Renal pelvis (tissue), 4 donors: ENCODE results near the gene ST14. TPM values are rescaled to one million over a fixed set of nuclear protein-coding genes. Genes with fewer than 3 reads are reported as not detected.

Experiments
- DNase-seq: peaks from one replicate; pipeline ENCODE4 v3.0.0-alpha.2; 2013
- polyA plus RNA-seq, 3 donors: library from polyadenylated mRNA; unstranded; fragments of 120-200 nt; gene quantifications; one replicate each; pipeline ENCODE4 v1.2.1, GENCODE V29; 2013; ENCODE audit not compliant: insufficient read length in 3 of 3

ST14 gene
- polyA plus RNA-seq, 3 donors = 34.2 to 39.2 (median 34.6) TPM

DNA sequence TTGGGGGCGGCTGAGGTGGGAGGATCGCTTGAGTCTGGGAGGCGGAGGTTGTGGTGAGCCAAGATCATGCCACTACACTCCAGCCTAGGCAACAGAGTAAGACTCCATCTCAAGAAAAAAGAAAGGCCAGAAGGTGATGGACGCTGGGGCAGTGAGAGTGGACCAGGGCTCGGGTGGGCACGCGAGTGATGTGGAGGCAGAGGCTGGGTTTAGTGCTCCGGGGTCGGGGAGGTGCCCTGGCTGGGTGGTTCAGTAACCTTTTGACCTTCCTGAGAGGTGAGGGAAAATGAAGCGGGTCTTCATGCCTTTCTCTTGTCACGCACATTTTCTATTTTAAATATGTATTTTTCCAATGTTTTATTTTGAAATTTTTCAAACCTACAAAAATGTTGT lies 45.1 kb downstream of the ST14 start:
- DNase-seq = no peak

DNA sequence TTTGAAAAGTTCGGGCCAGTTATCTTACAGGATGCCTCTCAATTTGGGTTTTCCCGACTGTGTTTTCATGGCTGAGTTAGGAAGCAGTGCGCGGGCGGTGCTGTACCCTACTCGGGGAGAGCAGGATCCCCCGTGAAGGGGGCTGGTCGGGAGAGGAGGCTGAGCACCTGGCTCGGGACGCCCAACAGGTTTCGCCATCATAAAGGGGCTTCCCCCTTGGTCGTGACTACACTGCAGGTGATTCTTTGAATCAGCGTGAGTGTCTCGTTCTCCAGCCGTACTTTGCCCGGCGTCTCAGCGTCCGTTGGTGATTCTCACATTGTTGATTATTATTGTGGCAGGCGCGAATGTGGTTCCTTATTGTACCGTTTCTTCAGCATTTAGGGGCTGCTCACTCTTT lies 46.6 kb downstream of the ST14 start:
- no peak for DNase-seq

- no peak for DNase-seq
Observed at GRCh38 chr11:130208241-130209127, 48.9 kb downstream of the ST14 start.

- peak; percentile 39 for DNase-seq
Observed at GRCh38 chr11:130209128-130209932, 49.7 kb downstream of the ST14 start.

DNA sequence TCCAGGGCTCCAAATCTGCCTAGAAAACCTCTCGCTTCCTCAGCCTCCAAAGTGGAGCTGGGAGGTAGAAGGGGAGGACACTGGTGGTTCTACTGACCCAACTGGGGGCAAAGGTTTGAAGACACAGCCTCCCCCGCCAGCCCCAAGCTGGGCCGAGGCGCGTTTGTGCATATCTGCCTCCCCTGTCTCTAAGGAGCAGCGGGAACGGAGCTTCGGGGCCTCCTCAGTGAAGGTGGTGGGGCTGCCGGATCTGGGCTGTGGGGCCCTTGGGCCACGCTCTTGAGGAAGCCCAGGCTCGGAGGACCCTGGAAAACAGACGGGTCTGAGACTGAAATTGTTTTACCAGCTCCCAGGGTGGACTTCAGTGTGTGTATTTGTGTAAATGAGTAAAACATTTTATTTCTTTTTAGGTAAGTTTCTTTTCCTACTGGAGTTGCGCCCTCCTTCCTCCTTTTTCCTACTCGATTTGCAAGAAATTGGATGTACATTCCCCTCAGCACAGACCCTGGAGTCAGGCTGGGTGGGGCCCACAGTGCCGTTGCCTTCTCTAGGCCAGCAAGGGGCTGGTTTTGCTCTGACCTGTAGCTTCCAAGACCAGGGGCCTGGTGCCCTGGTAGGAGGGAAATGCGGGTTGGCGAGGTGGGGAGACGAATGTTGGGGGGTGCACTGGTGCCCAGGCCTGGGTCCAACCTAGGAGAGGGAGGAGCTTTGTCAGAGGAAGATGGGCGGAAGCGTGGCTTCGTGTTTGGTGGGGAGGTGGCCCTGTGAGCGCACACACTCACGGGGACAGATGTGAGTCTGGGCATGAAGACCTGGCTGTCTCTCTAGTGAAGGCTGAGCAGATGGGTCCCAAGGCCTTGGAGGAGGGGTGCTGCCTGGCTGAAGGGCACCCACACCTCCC lies 50.6 kb downstream of the ST14 start:
- no peak for DNase-seq

GRCh38 chr11:130211144-130211543 lies 51.6 kb downstream of the ST14 start:
- DNase-seq = no peak

DNA sequence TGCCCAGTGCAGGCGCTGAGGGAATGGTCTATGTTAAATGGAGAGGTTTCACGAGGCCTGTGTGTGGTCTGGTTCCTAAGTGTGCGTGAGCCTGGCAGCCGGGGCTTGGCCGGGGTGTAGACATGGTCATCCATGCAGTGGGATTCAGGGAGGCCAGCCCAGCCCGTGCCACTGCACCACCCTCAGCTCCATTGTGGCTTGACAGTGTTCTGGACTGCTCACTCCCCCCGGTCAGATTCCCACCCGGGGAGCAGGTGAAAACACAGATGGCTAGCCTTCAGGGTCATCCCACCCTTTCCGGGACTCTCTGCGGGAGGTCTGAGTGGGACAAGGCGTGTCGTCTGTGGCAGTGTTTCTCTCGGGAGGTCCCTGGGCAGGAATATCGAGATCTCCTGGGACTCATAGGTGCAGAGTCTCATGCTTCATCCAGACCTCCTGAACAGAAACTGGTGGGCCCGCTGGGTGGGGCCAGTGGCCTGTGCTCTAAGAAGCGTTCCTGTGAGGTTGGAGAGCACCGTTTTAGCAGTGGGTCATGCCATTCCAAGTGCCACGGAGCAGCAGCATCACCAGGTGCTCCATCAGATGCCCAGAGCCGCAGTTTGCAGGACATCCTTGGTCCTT lies 52.3 kb downstream of the ST14 start:
- DNase-seq = no peak

- DNase-seq = no peak
Observed at GRCh38 chr11:130212431-130212961, 52.9 kb downstream of the ST14 start.

DNA sequence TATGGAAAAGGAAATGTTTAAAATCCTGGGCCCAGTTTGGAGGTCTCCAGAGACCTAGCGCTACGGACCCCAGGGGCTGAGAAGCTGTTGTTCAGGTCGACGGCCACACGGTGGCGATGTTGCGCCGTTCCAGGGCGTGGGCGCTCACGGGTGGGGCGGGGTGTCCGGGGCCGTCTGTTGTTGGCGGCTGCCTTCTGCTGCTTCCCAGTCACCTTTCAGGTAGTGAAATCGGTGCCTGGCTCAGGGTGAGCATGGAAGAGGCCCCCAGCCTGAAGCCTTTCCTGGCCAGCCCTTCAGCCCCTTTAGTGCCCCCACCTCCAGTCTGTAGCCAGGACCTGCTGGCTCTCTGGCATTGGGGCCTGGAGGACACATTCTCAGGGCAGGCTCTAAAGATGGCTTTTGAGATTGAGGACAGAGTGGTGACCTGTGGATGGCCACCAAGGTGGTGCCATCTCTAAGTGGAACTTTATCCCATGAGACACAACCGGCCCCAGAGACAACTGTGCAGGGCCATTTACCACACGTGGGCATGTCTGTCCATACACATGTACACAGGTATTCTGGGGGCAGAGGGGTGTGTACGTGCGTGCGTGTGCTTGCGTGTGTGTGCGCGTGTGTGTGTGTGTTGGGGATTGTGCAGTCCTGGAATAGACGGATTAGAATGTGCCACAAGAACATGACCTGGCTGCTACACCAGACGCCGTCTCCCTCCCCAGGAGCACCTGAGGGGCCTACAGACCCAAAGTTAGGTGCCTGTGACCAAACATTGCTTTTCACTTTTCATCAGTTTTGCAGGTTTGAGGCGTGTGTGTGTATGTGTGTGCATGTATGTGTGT lies 53.8 kb downstream of the ST14 start:
- DNase-seq = peak; percentile 43

GRCh38 chr11:130213979-130214281 lies 54.3 kb downstream of the ST14 start:
- no peak for DNase-seq

GRCh38 chr11:130214861-130215530 lies 55.4 kb downstream of the ST14 start:
- no peak for DNase-seq

DNA sequence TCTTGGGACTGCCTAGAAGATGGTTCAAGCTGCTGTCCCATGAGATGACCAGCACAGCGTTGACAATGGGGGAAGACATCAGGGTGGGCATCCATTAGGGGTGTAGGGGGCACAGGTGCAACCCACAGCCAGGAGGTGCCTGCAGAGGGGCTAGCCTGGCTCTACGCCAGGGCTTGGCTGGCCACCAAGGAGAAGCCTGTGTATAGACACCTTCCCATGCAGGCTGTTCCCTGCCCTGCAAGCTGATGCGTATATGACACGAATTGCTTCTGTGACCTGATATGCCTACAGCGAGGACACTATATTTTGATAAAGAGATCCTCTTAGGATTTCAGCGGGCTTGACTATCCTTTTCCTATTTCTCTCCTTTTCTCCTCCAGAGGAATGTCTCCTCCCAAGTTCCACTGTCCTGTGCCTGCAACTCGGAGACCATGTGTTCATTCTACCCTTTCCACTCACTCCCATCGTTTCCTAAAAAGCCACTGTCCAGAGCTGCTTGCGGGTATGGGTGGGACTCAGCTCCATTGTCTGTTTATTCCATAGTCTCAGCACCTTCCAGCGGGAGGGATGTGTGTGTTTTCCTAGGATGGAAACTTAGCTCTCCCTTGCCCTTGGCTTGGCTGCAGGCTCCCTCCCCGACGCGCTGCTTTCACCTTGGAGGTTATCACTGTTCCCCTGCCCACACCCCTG lies 56.1 kb downstream of the ST14 start:
- DNase-seq = no peak

GRCh38 chr11:130216221-130216550 lies 56.6 kb downstream of the ST14 start:
- no peak for DNase-seq

DNA sequence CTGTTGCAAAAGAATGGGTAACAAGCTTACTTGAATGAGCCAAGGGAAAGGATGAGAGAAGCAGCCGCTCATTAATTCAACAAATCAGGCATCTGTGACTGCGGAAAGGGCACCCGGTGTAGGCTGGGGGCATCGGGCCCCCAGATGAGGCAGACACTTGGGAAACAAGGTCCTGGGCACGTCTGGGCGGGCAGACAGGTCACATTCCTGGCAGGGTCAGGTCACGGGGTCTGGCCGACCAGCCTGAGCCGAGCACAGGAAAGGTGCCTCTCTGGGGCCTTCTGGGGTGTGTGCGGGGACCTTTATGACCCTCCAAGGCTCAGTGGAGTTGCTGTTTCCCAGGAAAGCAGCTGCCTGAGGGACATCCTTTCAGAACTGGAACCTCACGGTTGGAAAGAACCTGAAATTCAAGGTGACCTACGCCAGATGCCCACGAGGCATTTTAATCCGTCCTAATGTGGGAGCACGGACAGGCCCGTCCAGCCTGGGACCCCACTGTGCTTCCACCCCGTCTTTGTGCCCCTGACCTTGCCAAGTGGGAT lies 57.1 kb downstream of the ST14 start:
- peak; percentile 9 for DNase-seq

DNA sequence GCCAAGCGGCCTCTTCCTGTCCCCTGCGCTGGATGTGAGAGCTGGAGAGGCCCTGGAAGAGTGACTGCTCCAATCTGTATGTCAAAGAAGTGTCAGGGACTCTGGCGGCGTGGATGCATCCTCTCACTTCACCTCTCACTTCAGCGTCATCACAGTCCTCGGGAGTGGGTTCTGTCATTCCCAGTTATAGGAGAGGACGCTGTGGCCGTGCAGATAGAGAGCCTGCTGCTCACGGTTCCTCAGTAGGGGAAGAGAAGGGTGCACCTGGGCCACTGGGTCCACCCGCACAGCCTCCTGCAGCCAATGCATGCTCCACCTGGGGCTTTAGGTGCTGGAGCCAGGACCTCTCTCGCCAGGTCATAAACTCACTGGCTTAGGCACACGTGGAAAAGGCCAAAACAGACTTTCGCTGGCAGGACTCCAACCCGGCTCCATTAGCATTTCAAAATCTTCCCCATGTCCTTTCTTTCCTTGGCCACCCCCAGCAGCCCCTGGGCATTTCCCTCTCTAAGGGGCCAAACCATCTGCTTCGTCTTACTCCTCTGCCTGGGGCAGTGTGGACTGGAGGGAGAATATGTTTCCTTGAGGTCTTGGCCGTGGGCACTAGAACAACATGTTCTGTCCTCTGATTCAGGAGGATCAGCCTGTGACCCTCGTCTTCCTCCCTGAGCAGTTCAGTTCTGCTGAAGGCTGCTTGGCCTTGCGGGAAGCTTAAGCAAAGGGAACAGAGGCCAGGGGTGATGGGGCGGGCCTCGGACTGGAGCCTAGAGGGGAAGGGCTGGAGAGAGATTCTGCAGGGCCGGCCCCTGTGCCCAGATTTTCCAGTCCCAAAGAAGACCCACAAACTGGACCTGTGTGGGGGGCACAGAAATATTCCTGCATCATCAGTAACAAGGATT lies 57.8 kb downstream of the ST14 start:
- no peak for DNase-seq

GRCh38 chr11:130218501-130219070 lies 59.0 kb downstream of the ST14 start:
- DNase-seq = no peak

DNA sequence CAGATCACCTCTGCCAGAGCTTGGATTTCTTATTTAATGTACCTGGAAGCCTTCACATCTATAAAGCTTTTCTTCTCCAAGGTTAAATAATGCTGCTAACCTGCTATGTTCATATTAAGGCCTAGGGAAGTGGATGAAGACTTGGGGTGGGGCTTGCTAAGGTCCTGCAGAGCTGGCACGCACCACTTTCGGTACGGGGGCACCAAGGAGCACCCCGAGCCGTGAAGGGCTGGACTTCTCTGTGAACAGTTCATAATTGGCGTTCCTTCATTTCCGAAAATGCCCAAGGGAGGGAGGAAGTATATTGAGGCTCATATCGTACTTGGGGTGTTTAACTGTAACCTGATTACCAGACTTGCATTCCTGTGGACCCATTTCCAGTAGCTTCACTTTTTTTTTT lies 59.6 kb downstream of the ST14 start:
- DNase-seq = no peak
